ENCODE results near the gene DCBLD1. TPM values are rescaled to one million over a fixed set of nuclear protein-coding genes. Genes with fewer than 3 reads are reported as not detected.

DCBLD1 gene
- total RNA-seq, 1 donor from 2014 or later, result 19.5 TPM

GRCh38 chr6:117547688-117548621 lies 65.5 kb downstream of the DCBLD1 start:
- no peak for TF ChIP-seq CTCF (IDR thresholded peaks at IDR 0.05)
- DNase-seq (peak; percentile 65), ATAC-seq (peak; percentile 66)
- peaks cover 43% of the 10 kb centered on the region for H3K36me3 ChIP-seq
- intact Hi-C loops (cut with DNase I), result no loop called here
- H3K4me1 ChIP-seq, result peaks cover 10% of the 10 kb centered on the region
- peak overlapping the region; percentile 15 for H3K27ac ChIP-seq
- no peaks in the 10 kb centered on the region for H3K9me3 ChIP-seq
- H3K27me3 ChIP-seq, result no peaks in the 10 kb centered on the region
- H3K4me3 ChIP-seq, result peak overlapping the region; percentile 35

DNA sequence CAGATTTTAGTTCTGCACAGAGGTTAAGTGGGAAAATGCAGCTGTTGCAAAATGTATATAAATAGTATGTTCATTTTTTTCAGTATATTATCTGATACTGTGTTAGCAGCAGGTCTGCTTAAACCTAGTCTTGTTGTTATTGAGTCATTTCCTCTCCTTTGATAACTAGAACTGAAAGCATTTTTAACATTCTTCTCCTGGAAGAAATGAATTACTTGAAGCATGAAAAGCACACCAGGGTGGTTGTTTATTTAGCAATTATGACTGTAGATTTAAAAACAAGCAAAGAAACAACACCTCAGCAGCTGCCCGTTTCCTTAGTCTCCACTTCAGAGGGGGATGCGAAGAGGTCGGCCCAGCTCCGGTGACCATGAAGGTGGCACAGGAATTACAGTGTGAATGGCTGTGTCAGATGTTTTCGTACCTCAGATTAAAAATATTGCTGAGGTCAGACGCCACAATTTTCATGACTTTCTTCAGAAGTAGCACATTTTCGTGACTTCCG lies 66.4 kb downstream of the DCBLD1 start:
- no peaks in the 10 kb centered on the region for H3K9me3 ChIP-seq
- peaks cover 35% of the 10 kb centered on the region for H3K36me3 ChIP-seq
- H3K4me1 ChIP-seq, result peaks cover 10% of the 10 kb centered on the region
- TF ChIP-seq CTCF (IDR thresholded peaks at IDR 0.05), result no peak
- intact Hi-C loops (cut with DNase I), result no loop called here
- H3K4me3 ChIP-seq, result no peak overlapping the region
- peak overlapping the region; percentile 18 for H3K27ac ChIP-seq
- no peak for DNase-seq
- peak; percentile 4 for ATAC-seq
- no peaks in the 10 kb centered on the region for H3K27me3 ChIP-seq

- H3K27me3 ChIP-seq, result no peaks in the 10 kb centered on the region
- peaks cover 28% of the 10 kb centered on the region for H3K36me3 ChIP-seq
- DNase-seq (no peak), ATAC-seq (no peak)
- TF ChIP-seq CTCF (IDR thresholded peaks at IDR 0.05), result no peak
- H3K4me3 ChIP-seq, result no peak overlapping the region
- intact Hi-C loops (cut with DNase I), result loop anchor here (10.0 kb wide), 1 partner anchor 105 kb away; no protein-coding TSS in a partner anchor
- H3K27ac ChIP-seq, result no peak overlapping the region
- peaks cover 10% of the 10 kb centered on the region for H3K4me1 ChIP-seq
- no peaks in the 10 kb centered on the region for H3K9me3 ChIP-seq
Observed at GRCh38 chr6:117549611-117550010, 67.1 kb downstream of the DCBLD1 start.

GRCh38 chr6:117550078-117550600 lies 67.7 kb downstream of the DCBLD1 start:
- Histone ChIP-seq H3K4me3 (no peak overlapping the region), H3K4me1 (peaks cover 10% of the 10 kb centered on the region), H3K9me3 (no peaks in the 10 kb centered on the region), H3K27ac (no peak overlapping the region), H3K27me3 (no peaks in the 10 kb centered on the region), H3K36me3 (peaks cover 23% of the 10 kb centered on the region)
- no peak for TF ChIP-seq CTCF (IDR thresholded peaks at IDR 0.05)
- intact Hi-C loops (cut with DNase I), result loop anchor here (10.0 kb wide), 1 partner anchor 105 kb away; no protein-coding TSS in a partner anchor
- no peak for DNase-seq
- no peak for ATAC-seq

GRCh38 chr6:117550618-117551242 lies 68.3 kb downstream of the DCBLD1 start:
- no peak for TF ChIP-seq CTCF (IDR thresholded peaks at IDR 0.05)
- intact Hi-C loops (cut with DNase I), result loop anchor here (10.0 kb wide), 1 partner anchor 106 kb away; no protein-coding TSS in a partner anchor
- no peak overlapping the region for H3K27ac ChIP-seq
- peaks cover 17% of the 10 kb centered on the region for H3K36me3 ChIP-seq
- no peaks in the 10 kb centered on the region for H3K27me3 ChIP-seq
- H3K4me1 ChIP-seq, result peaks cover 10% of the 10 kb centered on the region
- no peak overlapping the region for H3K4me3 ChIP-seq
- H3K9me3 ChIP-seq, result no peaks in the 10 kb centered on the region
- DNase-seq, result no peak
- ATAC-seq, result no peak
